Measurements from ENCODE around the gene COX20. TPM values are rescaled to one million over a fixed set of nuclear protein-coding genes. Genes with fewer than 3 reads are reported as not detected.

COX20 gene
- total RNA-seq, 2 experiments from 2014 or later = 14.5 to 16.8 TPM

GRCh38 chr1:244802556-244803239 is 32.8 kb upstream of the COX20 start:
- TF ChIP-seq, protein P1, sequence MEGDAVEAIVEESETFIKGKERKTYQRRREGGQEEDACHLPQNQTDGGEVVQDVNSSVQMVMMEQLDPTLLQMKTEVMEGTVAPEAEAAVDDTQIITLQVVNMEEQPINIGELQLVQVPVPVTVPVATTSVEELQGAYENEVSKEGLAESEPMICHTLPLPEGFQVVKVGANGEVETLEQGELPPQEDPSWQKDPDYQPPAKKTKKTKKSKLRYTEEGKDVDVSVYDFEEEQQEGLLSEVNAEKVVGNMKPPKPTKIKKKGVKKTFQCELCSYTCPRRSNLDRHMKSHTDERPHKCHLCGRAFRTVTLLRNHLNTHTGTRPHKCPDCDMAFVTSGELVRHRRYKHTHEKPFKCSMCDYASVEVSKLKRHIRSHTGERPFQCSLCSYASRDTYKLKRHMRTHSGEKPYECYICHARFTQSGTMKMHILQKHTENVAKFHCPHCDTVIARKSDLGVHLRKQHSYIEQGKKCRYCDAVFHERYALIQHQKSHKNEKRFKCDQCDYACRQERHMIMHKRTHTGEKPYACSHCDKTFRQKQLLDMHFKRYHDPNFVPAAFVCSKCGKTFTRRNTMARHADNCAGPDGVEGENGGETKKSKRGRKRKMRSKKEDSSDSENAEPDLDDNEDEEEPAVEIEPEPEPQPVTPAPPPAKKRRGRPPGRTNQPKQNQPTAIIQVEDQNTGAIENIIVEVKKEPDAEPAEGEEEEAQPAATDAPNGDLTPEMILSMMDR (IDR thresholded peaks at IDR 0.05) = no peak
- ATAC-seq (ENCODE audit: poor library complexity) (no peak), DNase-seq (no peak)
- intact Hi-C loops (cut with DNase I, micrococcal nuclease) = loop anchor here in 1 of 2 experiments (2.0 to 10.0 kb wide), 2 partner anchors 28 to 122 kb away; no protein-coding TSS in a partner anchor
- Mint-ChIP-seq H3K27me3 (peaks cover 4% of the 10 kb centered on the region), H3K36me3 (ENCODE audit: low read depth) (no peaks in the 10 kb centered on the region), H3K9me3 (no peaks in the 10 kb centered on the region), H3K27ac (no peak overlapping the region), H3K4me3 (no peak overlapping the region), H3K4me1 (ENCODE audit: low read depth) (peaks cover 4% of the 10 kb centered on the region)
- Histone ChIP-seq H3K27me3 (ENCODE audit: control insufficient read depth in 1 of 2, insufficient read depth in 2 of 2, low read length in 2 of 2) (no peaks in the 10 kb centered on the region), H3K36me3 (ENCODE audit: insufficient read depth, low read length) (no peaks in the 10 kb centered on the region), H3K4me1 (ENCODE audit: insufficient read depth, low read length) (peaks cover 3% of the 10 kb centered on the region), H3K27ac (ENCODE audit: low read depth in 1 of 2, low read length in 2 of 2) (no peak overlapping the region), H3K4me3 (ENCODE audit: low read length) (no peak overlapping the region), H3K9me3 (ENCODE audit: control insufficient read depth in 1 of 2, insufficient read depth in 1 of 2, low read length in 2 of 2) (no peaks in the 10 kb centered on the region)
- POLR2A ChIA-PET = interaction anchor here (2.3 to 2.9 kb wide), 2 partner anchors 31 to 60 kb away, joined by 13 to 19 read pairs; partner anchors contain the start of gene HNRNPU
- CTCF ChIA-PET = interaction anchor here (3.1 kb wide), 1 partner anchor 239 kb away, joined by 45 read pairs; no protein-coding TSS in a partner anchor

- intact Hi-C loops (cut with DNase I, micrococcal nuclease) = loop anchor here in 1 of 2 experiments (10.0 kb wide), 1 partner anchor 120 kb away; no protein-coding TSS in a partner anchor
- H3K36me3 ChIP-seq (ENCODE audit: insufficient read depth, low read length) = no peaks in the 10 kb centered on the region
- H3K27ac Mint-ChIP-seq = no peak overlapping the region
- H3K9me3 Mint-ChIP-seq = no peaks in the 10 kb centered on the region
- H3K4me3 ChIP-seq (ENCODE audit: low read length) = no peak overlapping the region
- no peak overlapping the region for H3K27ac ChIP-seq (ENCODE audit: low read depth in 1 of 2, low read length in 2 of 2)
- H3K27me3 ChIP-seq (ENCODE audit: control insufficient read depth in 1 of 2, insufficient read depth in 2 of 2, low read length in 2 of 2) = no peaks in the 10 kb centered on the region
- peaks cover 4% of the 10 kb centered on the region for H3K27me3 Mint-ChIP-seq
- POLR2A ChIA-PET = no interaction called here
- H3K9me3 ChIP-seq (ENCODE audit: control insufficient read depth in 1 of 2, insufficient read depth in 1 of 2, low read length in 2 of 2) = no peaks in the 10 kb centered on the region
- CTCF ChIA-PET = no interaction called here
- DNase-seq (no peak), ATAC-seq (ENCODE audit: poor library complexity) (no peak)
- H3K4me3 Mint-ChIP-seq = no peak overlapping the region
- H3K4me1 Mint-ChIP-seq (ENCODE audit: low read depth) = peaks cover 4% of the 10 kb centered on the region
- peaks cover 3% of the 10 kb centered on the region for H3K4me1 ChIP-seq (ENCODE audit: insufficient read depth, low read length)
- H3K36me3 Mint-ChIP-seq (ENCODE audit: low read depth) = no peaks in the 10 kb centered on the region
- TF ChIP-seq, protein P1 (IDR thresholded peaks at IDR 0.05) = no peak
These were observed 30.6 kb upstream of the COX20 start for GRCh38 chr1:244804841-244805240.

GRCh38 chr1:244807138-244807537 is 28.3 kb upstream of the COX20 start:
- Histone ChIP-seq H3K36me3 (ENCODE audit: insufficient read depth, low read length) (no peaks in the 10 kb centered on the region), H3K4me1 (ENCODE audit: insufficient read depth, low read length) (no peaks in the 10 kb centered on the region), H3K27me3 (ENCODE audit: control insufficient read depth in 1 of 2, insufficient read depth in 2 of 2, low read length in 2 of 2) (no peaks in the 10 kb centered on the region), H3K27ac (ENCODE audit: low read depth in 1 of 2, low read length in 2 of 2) (no peak overlapping the region), H3K9me3 (ENCODE audit: control insufficient read depth in 1 of 2, insufficient read depth in 1 of 2, low read length in 2 of 2) (no peaks in the 10 kb centered on the region), H3K4me3 (ENCODE audit: low read length) (no peak overlapping the region)
- CTCF ChIA-PET = no interaction called here
- Mint-ChIP-seq H3K27ac (no peak overlapping the region), H3K9me3 (no peaks in the 10 kb centered on the region), H3K4me1 (ENCODE audit: low read depth) (no peaks in the 10 kb centered on the region), H3K36me3 (ENCODE audit: low read depth) (no peaks in the 10 kb centered on the region), H3K4me3 (no peak overlapping the region), H3K27me3 (no peaks in the 10 kb centered on the region)
- POLR2A ChIA-PET = no interaction called here
- DNase-seq = no peak
- ATAC-seq (ENCODE audit: poor library complexity) = no peak
- TF ChIP-seq, protein P1 (IDR thresholded peaks at IDR 0.05) = no peak
- intact Hi-C loops (cut with DNase I, micrococcal nuclease) = loop anchor here in 1 of 2 experiments (10.0 kb wide), 1 partner anchor 118 kb away; no protein-coding TSS in a partner anchor
